Sigmoid colon (tissue), 4 donors: ENCODE data around the gene RALGDS.

Experiments used
- POLR2A ChIP-seq, 2 donors: fragments of 450-650 bp; IDR thresholded peaks; one replicate each; pipeline ENCODE4 v1.6.1; 2016; ENCODE audit warnings: antibody characterized with exemption in 2 of 2, mild to moderate bottlenecking in 2 of 2, moderate library complexity in 2 of 2
- POLR2AphosphoS5 ChIP-seq, 4 donors: sonication (generic); formaldehyde crosslinking; IDR thresholded peaks; one replicate each; pipeline ENCODE4 v1.6.1; 2017; ENCODE audit warnings: antibody characterized with exemption in 4 of 4
- TF ChIP-seq, protein P1 (sequence below), 4 experiments: fragments of 450-650 bp in 3 of 4; fragments of 200-600 bp in 1 of 4; IDR thresholded peaks; one replicate each; pipeline ENCODE4 v1.5.1; 2016 to 2019; ENCODE audit warnings: antibody characterized with exemption in 4 of 4, mild to moderate bottlenecking in 3 of 4, moderate library complexity in 2 of 4

DNA sequence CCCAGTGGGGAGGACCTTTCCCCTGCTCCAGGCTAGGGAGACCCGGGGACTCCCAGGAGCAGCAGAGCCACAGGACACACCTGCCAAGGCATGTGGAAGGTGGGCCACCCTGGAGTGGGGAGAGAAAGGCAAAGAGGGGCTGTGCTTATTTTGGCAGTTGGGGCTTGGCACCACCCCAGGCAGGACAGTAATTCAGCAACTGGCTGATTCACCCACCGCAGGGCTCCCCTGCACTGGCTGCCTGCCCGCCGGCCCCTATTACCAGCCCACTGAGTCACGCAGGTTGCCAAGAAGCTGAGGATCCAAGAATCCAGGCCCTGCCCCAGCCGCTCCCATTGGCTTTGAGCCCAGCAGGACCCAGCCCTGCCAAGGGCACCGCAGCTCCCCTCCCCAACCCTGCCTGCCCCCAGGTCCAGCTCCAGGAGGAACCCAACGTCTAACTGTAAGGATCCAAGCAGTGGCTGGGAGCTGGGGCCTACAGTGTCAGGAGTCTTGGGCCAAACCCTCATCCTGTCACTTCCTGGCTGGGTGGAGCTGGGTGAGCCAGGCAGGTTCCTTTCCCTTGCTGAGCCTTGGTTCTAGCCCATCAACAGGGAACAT is 14.2 kb upstream of the RALGDS start:
- TF ChIP-seq POLR2AphosphoS5 (IDR thresholded peaks at IDR 0.05) = peak in 1 of 4 donors; percentile 43
- TF ChIP-seq, protein P1, sequence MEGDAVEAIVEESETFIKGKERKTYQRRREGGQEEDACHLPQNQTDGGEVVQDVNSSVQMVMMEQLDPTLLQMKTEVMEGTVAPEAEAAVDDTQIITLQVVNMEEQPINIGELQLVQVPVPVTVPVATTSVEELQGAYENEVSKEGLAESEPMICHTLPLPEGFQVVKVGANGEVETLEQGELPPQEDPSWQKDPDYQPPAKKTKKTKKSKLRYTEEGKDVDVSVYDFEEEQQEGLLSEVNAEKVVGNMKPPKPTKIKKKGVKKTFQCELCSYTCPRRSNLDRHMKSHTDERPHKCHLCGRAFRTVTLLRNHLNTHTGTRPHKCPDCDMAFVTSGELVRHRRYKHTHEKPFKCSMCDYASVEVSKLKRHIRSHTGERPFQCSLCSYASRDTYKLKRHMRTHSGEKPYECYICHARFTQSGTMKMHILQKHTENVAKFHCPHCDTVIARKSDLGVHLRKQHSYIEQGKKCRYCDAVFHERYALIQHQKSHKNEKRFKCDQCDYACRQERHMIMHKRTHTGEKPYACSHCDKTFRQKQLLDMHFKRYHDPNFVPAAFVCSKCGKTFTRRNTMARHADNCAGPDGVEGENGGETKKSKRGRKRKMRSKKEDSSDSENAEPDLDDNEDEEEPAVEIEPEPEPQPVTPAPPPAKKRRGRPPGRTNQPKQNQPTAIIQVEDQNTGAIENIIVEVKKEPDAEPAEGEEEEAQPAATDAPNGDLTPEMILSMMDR (IDR thresholded peaks at IDR 0.05) = no peak
- TF ChIP-seq POLR2A (IDR thresholded peaks at IDR 0.05) = no peak
